Smooth muscle cell (in vitro differentiated cells): ENCODE data around the gene ZFC3H1. TPM values are rescaled to one million over a fixed set of nuclear protein-coding genes. Genes with fewer than 3 reads are reported as not detected.

Experiments used
- DNase-seq: peaks from one replicate; lab custom pipeline; 2025; ENCODE audit not compliant: unreplicated experiment; lab: John Stamatoyannopoulos, UW
- H2AFZ ChIP-seq: fragments of 200-600 bp; sonication (generic); 2 replicates; pipeline ENCODE4 v1.6.0; 2016; ENCODE audit warnings: antibody characterized with exemption, low read depth, mild to moderate bottlenecking
- H3F3A ChIP-seq: fragments of 200-600 bp; sonication (generic); 2 replicates; pipeline ENCODE4 v1.6.0; 2017; ENCODE audit warnings: antibody characterized with exemption, low read depth
- H3K27ac ChIP-seq: fragments of 200-600 bp; sonication (generic); 2 replicates; pipeline ENCODE4 v1.5.1; 2016; ENCODE audit warnings: low read depth, mild to moderate bottlenecking
- H3K27me3 ChIP-seq: fragments of 200-600 bp; sonication (generic); 2 replicates; pipeline ENCODE4 v1.6.1; 2016; ENCODE audit warnings: low read depth, mild to moderate bottlenecking
- H3K36me3 ChIP-seq: fragments of 200-600 bp; sonication (generic); 2 replicates; pipeline ENCODE4 v1.5.1; 2016; ENCODE audit warnings: low read depth
- H3K4me1 ChIP-seq: fragments of 200-600 bp; sonication (generic); 2 replicates; pipeline ENCODE4 v1.5.1; 2016; ENCODE audit warnings: low read depth
- H3K4me2 ChIP-seq: fragments of 200-600 bp; sonication (generic); 2 replicates; pipeline ENCODE4 v1.6.0; 2016; ENCODE audit warnings: mild to moderate bottlenecking
- H3K4me3 ChIP-seq: fragments of 200-600 bp; sonication (generic); 2 replicates; pipeline ENCODE4 v1.5.1; 2016; ENCODE audit warnings: mild to moderate bottlenecking
- H3K79me2 ChIP-seq: fragments of 200-600 bp; sonication (generic); 2 replicates; pipeline ENCODE4 v1.6.0; 2016; ENCODE audit warnings: low read depth, mild to moderate bottlenecking
- H3K9ac ChIP-seq: fragments of 200-600 bp; sonication (generic); 2 replicates; pipeline ENCODE4 v1.6.0; 2016; ENCODE audit warnings: low read depth
- H3K9me3 ChIP-seq: fragments of 200-600 bp; sonication (generic); replicated peaks from 2 replicates; pipeline ENCODE4 v1.5.1; 2016; ENCODE audit warnings: low read depth
- H4K20me1 ChIP-seq: fragments of 200-600 bp; sonication (generic); 2 replicates; pipeline ENCODE4 v1.6.0; 2016; ENCODE audit warnings: low read depth
- WGBS: methylation state at CpG from one replicate; pipeline ENCODE4 v1.1.7; 2016; ENCODE audit warnings: low lambda C conversion rate; 5-methylcytosine and 5-hydroxymethylcytosine counted together
- polyA plus RNA-seq: library from polyadenylated mRNA; unstranded; fragments of >200 nt; fragmentation: Nextera tagmentation; extraction: Ambion mirVana; gene quantifications from 2 replicates; pipeline ENCODE4 v1.2.1, GENCODE V29; 2016
- total RNA-seq: library from RNA; depleted of rRNA; stranded (reverse); fragments of >200 nt; gene quantifications from 2 replicates; pipeline ENCODE4 v1.2.3, GENCODE V29; 2014
- TF ChIP-seq, protein P1 (sequence below): fragments of 200-600 bp; sonication (generic); IDR thresholded peaks from 2 replicates; pipeline ENCODE4 v1.5.1; 2017; ENCODE audit warnings: borderline replicate concordance, mild to moderate bottlenecking, antibody characterized with exemption; ENCODE audit not compliant: insufficient read depth, poor library complexity, severe bottlenecking

Gene ZFC3H1
- total and polyA plus RNA-seq, 2 experiments from 2014 or later = 17.5 to 52.9 TPM

DNA sequence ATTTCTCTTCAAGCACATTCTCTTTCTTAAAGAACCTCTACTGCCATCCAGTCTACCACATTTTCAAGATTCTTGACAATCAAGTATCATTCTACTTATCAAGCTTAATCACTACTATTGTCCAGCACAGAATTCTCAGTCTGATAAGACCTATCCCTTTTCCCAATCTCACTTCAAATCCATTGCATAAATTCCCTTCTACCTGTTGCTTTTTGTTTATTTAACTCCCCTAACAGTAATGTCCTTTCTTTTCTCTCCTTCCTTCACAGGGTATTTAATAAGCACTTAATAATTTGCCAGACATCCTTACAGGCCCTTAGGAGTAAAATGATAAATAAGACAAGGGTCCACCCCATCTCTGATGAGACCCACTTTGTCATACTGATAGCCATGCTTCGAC is 41.7 kb downstream of the ZFC3H1 start:
- Histone ChIP-seq H3K9me3 (no peaks in the 10 kb centered on the region), H3K36me3 (peaks cover 63% of the 10 kb centered on the region), H3K4me2 (no peak overlapping the region), H3K9ac (no peak overlapping the region), H3K27ac (no peak overlapping the region), H3K4me3 (no peak overlapping the region), H3K4me1 (no peaks in the 10 kb centered on the region), H4K20me1 (peaks cover 65% of the 10 kb centered on the region), H3K79me2 (peaks cover 28% of the 10 kb centered on the region), H2AFZ (no peak overlapping the region), H3F3A (no peaks in the 10 kb centered on the region), H3K27me3 (no peaks in the 10 kb centered on the region)
- TF ChIP-seq, protein P1, sequence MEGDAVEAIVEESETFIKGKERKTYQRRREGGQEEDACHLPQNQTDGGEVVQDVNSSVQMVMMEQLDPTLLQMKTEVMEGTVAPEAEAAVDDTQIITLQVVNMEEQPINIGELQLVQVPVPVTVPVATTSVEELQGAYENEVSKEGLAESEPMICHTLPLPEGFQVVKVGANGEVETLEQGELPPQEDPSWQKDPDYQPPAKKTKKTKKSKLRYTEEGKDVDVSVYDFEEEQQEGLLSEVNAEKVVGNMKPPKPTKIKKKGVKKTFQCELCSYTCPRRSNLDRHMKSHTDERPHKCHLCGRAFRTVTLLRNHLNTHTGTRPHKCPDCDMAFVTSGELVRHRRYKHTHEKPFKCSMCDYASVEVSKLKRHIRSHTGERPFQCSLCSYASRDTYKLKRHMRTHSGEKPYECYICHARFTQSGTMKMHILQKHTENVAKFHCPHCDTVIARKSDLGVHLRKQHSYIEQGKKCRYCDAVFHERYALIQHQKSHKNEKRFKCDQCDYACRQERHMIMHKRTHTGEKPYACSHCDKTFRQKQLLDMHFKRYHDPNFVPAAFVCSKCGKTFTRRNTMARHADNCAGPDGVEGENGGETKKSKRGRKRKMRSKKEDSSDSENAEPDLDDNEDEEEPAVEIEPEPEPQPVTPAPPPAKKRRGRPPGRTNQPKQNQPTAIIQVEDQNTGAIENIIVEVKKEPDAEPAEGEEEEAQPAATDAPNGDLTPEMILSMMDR = no peak
- WGBS = 93% methylated on average over 1 of the region's 1 CpG
- no peak for DNase-seq

DNA sequence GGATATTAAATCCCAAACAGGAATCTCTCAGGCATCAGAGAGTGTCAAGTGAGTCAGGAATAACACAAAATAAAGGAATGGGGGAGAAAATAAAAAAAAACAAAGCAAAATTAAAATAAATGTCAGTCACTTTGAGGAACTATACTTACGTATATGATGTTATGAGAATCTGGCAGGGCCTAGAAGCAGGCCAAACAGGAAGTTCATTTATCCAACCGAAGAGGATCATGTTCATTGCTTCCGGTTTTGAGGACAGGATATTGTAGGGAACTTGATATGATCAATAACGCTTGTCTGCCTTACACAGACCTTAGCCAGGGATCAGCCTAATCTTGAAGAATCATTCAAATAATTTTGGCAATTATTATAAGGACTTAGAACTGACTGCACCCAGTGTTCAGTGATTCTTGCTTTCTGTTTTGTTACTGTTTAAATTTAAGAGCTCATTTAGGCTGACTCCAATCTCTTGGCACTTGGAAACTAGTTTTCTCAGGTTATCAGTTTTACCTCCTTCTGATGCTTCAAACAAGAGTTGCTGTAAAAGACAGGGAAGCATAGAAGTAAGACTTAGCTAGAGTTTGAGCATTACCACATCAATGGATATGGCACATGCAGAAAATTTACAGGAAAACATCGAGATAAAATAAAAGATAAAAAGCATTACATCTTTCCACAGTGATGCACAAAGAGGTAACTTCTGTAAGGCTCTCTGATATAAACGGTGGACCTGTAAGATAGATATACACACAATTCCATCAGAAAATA is 53.4 kb downstream of the ZFC3H1 start:
- TF ChIP-seq, protein P1 = no peak
- Histone ChIP-seq H3K9me3 (no peaks in the 10 kb centered on the region), H3K36me3 (peaks cover 54% of the 10 kb centered on the region), H3K27ac (no peak overlapping the region), H3K4me2 (no peak overlapping the region), H3K4me1 (no peaks in the 10 kb centered on the region), H3K79me2 (no peaks in the 10 kb centered on the region), H3K27me3 (no peaks in the 10 kb centered on the region), H2AFZ (no peak overlapping the region), H3K9ac (no peak overlapping the region), H4K20me1 (peaks cover 27% of the 10 kb centered on the region), H3K4me3 (no peak overlapping the region), H3F3A (peaks cover 13% of the 10 kb centered on the region)
- DNase-seq = no peak
- WGBS = 97% methylated on average over 6 of the region's 6 CpGs

DNA sequence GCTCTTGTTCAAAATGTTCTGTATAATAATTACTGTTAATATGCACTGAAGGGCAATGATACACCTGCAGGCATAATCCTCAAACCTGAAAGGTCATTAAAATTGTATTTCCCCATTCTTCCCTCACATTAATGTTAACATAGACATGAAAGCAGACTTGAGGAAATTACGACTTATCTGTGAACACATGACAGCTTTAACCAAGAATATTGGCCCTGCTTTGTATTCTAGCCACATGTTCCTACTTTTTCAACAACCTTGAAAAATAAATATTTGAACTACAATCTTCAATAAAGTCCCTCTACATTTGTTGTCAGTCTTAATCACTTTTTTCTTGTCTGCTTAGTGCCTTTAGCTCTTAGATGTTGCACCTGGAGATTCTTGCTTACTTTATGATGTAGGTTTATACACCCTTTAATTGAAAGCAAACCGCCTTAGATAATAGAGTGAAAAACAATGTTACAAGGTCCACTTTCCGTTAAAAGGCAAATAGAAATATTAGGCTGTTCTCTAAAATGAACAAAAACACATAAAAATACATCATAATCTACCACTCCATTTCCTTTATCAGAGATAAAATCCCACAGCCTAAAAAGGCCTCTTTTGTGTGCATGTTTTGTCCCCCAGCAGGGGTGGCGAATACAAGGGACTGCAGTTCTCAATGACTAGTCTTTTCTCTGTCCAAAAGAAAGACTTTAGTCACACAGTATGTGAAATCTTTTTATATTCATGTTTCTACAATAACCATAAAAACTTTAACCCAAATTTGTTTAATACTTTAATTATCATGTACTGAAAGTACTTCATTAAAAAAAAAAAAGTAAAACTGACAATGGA is 55.9 kb downstream of the ZFC3H1 start:
- Histone ChIP-seq H3F3A (peaks cover 13% of the 10 kb centered on the region), H3K4me2 (no peak overlapping the region), H3K4me3 (no peak overlapping the region), H3K36me3 (peaks cover 36% of the 10 kb centered on the region), H3K4me1 (no peaks in the 10 kb centered on the region), H3K9me3 (no peaks in the 10 kb centered on the region), H4K20me1 (peaks cover 23% of the 10 kb centered on the region), H3K27me3 (no peaks in the 10 kb centered on the region), H3K79me2 (no peaks in the 10 kb centered on the region), H3K9ac (no peak overlapping the region), H2AFZ (no peak overlapping the region), H3K27ac (no peak overlapping the region)
- TF ChIP-seq, protein P1 = no peak
- 94% methylated on average over 4 of the region's 4 CpGs for WGBS
- DNase-seq = no peak
